ENCODE results near the gene TCEA3.

DNA sequence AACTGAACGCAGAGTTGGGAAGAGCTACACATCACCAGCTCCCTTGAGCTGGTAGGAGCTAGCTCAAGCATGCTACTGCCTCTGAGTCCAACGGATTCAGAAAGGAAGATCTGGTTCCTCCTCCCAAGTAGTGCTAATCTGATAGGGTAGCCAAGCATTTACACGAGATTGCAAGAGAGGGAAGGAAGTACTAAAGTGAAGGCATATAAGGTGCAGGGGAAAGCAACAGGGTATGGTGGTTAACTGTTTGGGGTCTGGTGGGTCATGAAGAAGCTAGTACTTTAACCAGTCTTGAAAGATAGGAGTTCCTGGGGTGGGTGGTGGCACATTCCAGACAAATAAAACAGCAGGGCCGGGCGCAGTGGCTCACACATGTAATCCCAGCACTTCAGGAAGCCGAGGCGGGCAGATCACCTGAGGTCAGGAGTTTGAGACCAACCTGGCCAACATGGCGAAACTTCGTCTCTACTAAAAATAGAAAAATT lies 34.7 kb downstream of the TCEA3 start:
- TF ChIP-seq NFRKB (IDR thresholded peaks at IDR 0.05): no peak
- no peak for TF ChIP-seq TARDBP (IDR thresholded peaks at IDR 0.05)
- no peak for TF ChIP-seq SP1 (IDR thresholded peaks at IDR 0.05)
- TF ChIP-seq, protein P1, sequence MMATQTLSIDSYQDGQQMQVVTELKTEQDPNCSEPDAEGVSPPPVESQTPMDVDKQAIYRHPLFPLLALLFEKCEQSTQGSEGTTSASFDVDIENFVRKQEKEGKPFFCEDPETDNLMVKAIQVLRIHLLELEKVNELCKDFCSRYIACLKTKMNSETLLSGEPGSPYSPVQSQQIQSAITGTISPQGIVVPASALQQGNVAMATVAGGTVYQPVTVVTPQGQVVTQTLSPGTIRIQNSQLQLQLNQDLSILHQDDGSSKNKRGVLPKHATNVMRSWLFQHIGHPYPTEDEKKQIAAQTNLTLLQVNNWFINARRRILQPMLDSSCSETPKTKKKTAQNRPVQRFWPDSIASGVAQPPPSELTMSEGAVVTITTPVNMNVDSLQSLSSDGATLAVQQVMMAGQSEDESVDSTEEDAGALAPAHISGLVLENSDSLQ (IDR thresholded peaks at IDR 0.05): no peak
- no peak for TF ChIP-seq ELF4 (IDR thresholded peaks at IDR 0.05)
- no peak for TF ChIP-seq L3MBTL2 (conservative IDR thresholded peaks at IDR 0.05)
- TF ChIP-seq BHLHE40 (IDR thresholded peaks at IDR 0.05; ENCODE audit: borderline replicate concordance): no peak
